Activated T-helper 9 cell treated with anti-CD3 and anti-CD28 coated beads, Interleukin-2, amount 50 U/mL, for 16 hours (primary cell): ENCODE data around the gene TTC23.
"Not testable (repeated sequence)": the region's sequence is repeated elsewhere in the genome, so short reads cannot be mapped to it uniquely, and the experiment has no call there.

Experiments
- DNase-seq: peaks from one replicate; pipeline ENCODE4 v3.0.0-alpha.2; 2020; ENCODE audit warnings: low read depth

Gene TTC23

DNA sequence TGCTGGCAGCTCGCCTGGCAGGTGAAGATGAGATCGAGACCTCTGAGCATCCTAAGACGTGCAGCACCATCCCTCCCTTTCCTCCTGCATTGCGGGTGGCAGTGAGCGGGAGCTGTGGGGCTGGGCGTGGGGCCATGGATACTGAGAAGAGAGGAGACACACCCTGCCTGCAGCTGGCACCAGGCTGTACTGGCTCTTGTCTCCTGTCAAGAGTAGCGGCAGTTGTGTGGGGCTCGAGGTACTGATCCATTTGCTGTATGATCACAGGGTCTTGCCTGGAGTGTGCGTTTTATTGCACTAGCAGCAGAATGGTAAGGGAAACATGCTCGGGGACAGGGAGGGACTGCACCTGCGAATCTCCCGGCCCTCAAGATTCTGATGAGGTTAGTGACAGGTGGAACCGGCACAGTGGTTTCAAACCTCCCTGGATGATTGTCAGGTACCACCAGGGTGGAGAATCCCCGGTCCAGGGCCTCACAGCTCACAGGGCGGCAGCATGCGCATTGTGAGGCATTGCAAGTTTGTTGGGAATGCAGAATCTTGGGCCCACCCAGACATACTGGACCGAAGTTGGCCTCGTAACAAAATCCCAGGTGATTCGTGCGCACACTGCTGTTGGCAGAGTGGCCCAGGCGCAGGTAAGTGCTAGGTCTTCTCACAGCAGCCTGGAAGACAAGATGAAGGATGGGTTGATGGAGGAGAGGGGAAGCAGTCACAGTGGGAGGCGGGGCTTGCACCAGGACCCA, 130.4 kb downstream of the TTC23 start:
- DNase-seq, result no peak

DNA sequence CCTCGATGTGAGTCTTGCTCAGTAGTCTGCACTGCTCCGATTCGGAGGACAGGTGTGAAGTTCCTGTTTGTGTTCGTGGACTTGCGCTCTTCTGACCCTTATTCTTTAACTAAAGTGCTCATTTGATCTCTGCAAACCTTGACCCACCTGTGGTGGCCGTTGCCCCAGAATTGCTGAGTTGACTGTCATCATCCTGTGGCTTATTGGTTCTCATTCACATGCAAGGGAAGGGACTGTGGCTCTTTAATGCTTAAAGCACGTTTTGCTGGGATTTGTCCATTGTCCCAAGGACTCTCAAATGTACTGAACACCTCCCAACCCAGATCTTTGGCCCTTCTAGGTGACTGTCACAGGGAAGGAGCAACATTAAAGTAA, 131.1 kb downstream of the TTC23 start:
- no peak for DNase-seq

DNA sequence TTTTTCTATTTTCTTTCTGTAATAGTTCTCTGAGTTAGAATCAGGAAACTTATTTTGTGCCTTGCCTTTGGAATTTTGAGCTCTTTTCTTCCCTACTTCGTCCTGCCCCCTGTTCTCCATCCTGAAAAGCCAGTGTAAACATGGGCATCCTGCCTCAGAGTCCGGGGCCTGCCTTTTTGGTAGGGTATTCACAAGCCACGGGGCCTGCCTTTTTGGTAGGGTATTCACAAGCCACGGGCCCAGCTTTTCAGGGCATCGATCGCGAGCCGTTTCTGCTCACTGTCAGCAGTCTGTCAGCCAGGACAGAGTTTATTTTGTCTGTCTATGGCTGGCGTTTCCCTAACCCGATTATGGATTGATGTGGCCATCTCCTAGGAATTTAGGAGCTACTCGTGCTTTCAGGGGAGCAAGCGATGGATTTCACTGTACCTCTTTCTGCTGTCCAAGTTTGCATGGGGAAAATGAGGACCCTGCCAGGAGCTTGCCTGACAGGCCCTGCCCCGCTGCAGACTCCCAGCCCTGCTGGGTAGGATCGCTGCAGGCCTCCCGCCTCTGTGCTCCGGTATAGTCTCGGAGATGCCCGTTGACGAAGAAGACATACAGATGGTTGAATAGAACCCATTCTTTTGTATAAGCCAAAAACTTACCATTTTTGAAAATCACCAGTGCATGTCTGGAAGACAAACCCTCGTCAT, 131.7 kb downstream of the TTC23 start:
- DNase-seq, result no peak

DNA sequence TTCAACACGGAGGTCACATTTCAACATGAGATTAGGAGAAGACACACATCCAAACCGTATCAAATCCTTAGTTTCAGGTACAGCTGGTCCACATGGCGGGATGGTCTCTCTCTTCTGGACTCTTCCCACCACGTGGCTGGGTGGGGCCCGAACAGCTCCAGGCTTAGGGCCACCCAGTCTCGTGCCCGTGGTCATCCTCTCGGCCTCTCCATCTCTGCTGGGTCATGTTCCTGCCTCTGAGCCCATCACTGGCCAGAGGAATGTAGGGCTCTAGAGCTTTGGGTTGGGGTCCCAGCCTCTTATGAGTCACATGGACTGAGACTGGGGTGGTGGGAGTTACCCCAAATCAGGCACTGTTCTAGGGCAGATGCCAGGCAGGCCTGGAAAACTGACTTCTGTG, 132.3 kb downstream of the TTC23 start:
- no peak for DNase-seq

DNA sequence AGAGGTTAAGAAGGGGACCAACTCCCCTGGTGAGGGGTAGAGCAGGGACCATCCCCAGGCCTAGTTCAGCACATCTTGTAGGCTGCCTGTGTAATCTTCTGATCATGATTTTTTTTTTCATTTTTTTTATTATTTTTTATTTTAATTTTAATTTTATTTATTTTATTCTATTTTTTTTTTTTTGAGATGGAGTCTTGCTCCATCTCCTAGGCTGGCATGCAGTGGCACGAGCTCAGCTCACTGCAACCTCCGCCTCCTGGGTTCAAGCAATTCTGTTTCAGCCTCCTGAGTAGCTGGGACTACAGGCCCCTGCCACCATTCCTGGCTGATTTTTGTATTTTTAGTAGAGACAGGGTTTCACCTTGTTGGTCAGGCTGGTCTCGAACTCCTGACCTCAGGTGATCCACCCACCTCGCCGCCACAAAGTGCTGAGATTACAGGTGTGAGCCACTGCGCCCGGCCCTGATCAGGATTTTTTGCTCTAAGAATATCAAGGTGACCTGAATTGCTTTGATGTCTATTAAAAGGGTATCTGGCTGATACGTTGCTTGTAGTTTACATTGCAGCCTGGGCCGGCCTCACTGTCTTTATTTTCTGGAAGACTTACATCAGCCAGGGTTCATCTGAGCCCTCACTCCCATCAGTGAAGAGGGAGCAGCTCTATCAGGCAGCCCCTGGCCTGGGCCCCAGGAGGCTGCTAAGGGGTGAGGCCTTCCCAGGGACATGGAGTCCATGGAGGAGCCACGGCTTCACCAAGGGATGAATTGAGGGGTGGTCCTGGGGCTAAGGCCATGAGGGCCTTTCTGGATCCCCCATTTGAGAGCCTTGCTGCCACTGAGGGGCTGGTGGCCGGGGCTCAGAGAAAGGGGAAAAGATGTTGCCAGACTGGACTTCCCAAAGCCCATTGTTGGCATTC, 133.8 kb downstream of the TTC23 start:
- no peak for DNase-seq

DNA sequence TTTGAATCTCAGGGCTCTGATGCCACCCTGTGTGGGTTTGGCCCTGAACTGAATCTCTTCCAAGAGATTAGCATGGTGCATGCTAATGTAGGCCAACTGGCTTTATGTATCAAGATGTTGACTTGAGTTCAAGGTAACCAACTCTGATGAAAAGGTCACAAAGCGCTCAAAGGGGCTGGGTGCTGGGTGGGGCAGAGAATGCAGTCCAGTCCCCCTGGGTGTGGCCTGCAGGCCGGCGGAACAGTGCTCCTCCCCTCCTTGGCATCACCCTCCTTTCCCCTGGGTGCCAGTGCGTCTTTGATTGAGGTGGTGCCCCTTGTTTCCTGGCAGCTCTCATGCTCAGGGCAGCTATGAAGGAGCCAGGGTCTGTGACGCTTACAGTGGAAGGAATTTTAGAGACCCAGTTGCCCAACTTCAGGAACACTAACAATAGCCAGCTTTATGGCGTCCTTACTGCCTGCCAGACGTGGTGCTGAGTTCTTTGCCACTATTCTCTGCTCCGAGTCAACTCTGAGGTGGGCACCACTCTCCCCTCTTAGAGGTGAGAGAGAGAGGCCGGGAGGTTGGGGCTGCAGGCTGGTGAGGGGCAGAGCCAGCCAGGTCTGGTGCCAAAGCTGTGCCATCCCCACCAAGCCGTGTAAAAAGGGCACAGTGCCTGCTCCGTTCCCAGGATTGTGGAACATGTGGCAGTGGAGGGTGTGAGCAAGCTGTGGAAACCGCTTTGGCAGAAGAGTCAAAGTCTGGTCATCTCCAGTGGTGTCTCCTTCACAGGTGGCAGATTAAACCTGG, 134.7 kb downstream of the TTC23 start:
- no peak for DNase-seq

DNA sequence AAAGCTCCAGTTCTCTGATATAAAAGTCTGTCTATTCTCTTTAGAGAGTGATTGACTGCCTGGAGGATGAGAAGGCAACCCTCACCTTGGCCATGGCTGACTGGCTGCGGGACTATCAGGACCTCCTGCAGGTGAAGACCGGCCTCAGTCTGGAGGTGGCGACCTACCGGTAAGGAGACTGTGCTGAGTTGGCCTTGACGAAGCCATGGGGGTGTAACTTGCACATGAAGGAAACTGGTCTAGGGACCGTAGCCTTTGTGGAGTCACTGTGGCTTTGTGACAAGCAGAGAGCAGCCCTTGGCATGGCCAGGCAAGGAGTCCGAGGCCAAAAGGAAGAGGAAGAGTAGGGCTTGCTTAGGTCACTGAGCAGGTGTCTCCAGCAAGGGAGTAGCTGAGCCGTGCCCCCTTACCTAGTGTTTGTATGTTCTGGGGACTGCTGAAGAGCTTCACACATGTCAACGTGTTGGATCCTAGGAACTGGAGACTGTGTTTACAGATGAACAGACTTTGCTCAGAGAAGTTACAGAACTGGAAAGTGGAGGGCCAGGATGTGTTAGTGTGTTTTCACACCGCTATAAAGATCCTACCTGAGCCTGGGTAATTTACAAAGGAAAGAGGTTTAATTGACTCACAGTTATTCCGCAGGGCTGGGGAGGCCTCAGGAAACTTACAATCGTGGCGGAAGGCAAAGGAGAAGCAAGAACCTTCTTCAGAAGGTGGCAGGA, 135.7 kb downstream of the TTC23 start:
- DNase-seq, result no peak

DNA sequence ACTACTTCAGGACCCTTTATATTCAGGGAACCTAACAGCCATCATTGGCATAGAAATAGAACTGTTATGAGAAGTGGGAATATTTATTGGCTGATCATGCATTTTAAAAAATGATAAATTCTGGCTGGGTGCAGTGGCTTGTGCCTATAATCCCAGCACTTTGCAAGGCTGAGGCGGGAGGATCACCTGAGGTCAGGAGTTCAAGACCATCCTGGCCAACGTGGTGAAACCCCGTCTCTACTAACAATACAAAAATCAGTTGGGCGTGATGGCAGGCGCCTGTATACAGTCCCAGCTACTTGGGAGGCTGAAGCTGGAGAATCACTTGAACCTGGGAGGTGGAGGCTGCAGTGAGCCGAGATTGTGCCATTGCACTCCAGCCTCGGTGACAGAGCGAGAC, 137.7 kb downstream of the TTC23 start:
- not testable (repeated sequence) for DNase-seq

DNA sequence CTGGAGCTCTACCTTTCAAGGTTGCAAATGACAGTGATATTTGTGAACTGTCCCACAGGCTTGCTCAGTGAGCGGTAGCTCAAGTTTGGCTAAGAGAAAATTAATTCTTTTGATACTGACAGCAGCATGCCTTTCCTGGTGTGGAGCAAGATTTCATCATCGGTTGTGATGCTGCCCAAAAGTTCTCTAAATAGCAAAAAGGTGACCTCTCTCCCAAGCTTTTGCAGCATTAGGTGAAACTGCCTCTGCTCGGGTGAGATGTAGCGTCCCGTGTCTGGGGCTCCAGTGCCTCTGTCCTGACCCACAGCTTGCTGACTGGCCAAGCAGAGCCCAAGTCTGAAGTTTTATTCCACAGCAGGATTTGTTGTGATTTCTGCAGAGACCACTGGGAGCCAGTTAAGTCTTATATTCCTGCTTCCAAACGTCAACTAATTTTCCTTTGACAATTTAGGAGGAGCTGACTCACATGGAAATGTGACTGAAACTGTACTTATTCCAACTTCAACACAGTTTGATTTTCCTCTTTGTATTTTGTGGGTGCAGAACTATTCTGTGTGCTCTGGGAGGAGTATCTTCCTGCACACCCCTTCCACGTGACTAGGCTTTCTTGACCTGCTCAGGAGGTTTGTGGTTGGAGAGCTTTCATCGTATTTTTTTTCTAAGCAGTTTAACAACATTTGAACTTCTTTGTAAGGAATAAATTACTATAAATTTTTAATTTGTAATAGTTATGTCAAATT, 138.6 kb downstream of the TTC23 start:
- no peak for DNase-seq

DNA sequence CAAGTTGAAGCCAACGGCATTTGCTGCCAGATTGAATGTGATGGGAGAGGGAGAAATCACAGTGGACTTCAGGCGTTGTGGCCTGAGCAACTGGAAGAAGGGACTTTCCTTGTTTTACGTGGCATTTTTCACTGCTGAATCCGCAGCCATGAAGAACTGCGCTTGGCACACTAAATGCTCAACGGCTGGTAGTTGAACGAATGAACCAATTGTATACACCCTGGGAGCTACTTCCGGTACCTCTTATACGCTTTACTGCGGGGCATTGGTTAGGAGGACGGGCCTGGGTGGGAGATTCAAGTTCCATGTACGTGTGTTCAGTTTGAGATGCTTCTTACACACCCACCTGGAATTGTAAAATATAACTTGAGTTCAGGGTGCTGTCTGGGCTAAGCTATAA, 139.3 kb downstream of the TTC23 start:
- DNase-seq, result no peak

DNA sequence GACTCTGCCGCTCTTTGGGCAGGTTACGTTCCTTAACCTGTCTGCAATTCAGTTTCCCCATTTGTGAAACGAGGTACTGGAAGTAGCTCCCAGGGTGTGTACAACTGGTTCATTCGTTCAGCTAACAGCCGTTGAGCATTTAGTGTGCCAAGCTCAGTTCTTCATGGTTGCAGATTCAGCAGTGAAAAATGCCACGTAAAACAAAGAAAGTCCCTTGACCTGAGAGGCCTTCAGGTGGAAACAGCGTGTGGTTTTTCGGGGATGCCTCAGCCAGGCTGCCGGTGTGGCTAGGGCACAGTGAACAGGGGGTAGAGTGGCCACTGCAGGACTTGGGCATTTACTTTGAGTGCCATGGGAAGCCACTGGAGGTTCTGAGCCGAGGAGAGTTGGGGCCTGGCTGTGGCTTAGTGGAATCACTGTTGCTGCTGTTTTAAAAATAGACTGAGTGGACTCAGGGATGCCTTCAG, 139.8 kb downstream of the TTC23 start:
- DNase-seq, result no peak

DNA sequence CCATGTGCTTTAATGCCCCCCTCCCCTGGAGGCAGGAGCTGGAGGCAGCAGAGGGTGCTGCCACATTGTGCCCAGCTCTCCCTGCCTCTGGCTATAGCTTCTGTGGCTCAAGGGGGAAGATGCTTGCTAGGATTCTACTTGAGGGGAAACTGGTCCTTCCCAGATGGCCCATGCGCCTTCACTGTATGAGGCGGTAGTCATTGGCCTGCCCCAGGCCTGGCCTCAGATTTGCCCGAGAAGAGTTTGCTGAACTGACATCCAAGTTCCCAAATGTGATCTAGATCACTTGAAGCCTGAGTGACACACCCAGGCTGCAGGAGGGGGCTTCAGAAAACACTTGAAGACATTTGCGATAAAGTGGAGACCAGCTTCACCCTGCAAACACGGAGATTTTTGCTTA, 140.4 kb downstream of the TTC23 start:
- DNase-seq, result no peak

DNA sequence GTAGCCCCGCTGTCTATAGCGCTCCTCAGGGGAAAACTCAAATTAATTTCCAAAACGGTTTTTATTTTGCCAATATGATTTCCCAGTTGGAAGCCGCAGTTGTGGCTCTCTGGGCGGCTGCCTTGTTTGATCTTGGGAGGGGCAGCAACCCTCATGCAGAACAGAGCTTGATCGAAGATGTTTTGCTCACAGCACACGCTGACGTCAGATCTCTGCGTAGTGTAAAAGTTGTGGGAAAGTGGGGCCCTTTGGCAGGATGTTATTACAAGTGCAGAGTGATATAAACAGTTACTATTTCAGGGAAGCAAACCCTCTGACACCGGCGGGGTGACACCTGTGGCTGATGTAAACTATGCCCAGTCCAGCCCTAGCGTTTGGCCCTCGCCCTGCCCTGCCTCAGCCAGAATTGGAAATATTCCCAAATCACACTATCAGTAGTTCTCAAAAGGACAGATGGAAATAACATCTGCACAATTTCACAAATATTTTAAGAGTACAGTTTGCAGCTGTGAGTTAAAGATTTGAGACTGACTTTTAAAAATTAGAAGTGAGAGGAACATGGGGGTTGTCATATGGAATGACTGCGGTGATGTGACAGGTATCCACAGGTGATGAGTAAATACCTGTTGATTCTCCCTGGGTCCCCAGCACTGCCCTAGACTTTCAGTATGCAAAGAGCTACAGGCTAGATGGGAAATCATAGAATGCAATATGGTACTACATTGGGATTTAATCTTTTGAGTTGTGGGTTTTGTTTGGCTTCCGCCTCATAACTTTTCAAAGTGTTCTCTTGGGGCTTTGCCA, 142.8 kb downstream of the TTC23 start:
- DNase-seq, result no peak

DNA sequence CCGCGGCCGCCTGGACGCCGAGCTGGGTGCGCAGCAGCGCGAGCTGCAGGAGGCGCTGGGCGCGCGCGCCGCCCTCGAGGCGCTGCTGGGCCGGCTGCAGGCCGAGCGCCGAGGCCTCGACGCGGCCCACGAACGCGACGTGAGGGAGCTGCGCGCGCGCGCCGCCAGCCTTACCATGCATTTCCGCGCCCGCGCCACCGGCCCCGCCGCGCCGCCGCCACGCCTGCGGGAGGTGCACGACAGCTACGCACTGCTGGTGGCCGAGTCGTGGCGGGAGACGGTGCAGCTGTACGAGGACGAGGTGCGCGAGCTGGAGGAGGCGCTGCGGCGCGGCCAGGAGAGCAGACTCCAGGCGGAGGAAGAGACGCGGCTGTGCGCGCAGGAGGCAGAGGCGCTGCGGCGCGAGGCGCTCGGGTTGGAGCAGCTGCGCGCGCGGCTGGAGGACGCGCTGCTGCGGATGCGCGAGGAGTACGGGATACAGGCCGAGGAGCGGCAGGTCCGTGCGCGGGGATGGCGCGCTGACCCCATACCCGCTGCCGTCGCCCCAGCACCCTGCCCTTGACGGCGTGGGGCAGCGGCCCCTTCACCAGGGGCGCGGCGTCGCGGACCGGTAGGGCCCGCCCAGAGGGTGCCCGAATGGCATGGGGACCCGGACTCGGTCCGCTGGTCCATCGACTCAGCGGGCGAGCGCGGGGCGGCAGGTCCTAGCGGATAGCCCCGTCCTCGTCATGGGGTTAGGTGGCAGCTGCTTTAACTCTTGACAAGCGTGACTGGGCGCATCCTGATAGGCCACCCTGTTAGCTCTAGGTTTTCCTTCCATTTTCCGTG, 143.7 kb downstream of the TTC23 start:
- DNase-seq, result no peak

DNA sequence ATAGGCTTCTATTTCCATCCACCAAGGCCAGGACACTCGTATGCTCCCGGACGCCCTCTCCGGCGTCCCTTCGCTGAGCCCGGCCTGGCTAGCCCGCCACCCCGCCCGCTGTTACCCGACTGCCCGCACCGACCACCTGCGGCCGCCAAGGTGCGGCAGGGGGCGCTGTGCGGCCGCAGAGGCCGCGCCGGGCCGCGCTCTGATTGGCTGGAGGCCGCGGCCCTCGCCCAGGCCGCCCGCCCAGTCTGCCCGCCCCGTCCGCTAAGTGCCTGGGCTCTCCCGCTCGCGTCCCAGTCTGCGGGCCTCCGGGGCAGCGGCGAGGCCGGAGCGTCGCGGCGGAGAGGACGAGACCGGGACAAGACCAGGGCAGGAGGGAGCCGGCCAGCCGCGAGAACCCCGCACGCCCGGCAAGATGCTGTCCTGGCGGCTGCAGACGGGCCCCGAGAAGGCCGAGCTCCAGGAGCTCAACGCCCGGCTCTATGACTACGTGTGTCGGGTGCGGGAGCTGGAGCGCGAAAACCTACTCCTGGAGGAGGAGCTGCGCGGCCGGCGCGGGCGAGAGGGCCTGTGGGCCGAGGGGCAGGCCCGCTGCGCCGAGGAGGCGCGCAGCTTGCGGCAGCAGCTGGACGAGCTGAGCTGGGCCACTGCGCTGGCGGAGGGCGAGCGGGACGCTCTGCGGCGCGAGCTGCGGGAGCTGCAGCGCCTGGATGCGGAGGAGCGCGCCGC, 144.4 kb downstream of the TTC23 start, which contains the start of gene SYNM:
Gene SYNM (plus strand): TSS at position 293 of the 726 bp plus-strand sequence. CDS start 120 bp downstream, at position 413.
- DNase-seq, result no peak

DNA sequence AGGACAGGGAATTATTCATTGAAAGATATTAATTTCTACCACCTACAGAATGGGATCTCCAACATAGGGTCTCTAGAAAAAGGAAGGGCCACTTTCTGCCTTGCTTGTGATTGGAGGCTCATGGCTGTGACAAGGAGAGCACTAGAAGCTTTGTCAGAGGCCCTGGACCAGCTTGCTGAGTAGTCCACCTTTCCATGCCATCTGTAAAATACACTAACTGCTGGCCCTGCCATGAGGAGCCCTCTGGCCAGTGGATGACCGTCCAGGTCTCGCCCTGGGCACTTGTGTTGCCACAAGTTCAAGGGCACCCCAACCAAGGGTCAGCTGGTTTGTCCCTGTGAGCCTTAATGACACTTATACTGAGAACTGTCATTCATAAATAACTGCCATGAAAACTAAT, 146.1 kb downstream of the TTC23 start:
- no peak for DNase-seq

DNA sequence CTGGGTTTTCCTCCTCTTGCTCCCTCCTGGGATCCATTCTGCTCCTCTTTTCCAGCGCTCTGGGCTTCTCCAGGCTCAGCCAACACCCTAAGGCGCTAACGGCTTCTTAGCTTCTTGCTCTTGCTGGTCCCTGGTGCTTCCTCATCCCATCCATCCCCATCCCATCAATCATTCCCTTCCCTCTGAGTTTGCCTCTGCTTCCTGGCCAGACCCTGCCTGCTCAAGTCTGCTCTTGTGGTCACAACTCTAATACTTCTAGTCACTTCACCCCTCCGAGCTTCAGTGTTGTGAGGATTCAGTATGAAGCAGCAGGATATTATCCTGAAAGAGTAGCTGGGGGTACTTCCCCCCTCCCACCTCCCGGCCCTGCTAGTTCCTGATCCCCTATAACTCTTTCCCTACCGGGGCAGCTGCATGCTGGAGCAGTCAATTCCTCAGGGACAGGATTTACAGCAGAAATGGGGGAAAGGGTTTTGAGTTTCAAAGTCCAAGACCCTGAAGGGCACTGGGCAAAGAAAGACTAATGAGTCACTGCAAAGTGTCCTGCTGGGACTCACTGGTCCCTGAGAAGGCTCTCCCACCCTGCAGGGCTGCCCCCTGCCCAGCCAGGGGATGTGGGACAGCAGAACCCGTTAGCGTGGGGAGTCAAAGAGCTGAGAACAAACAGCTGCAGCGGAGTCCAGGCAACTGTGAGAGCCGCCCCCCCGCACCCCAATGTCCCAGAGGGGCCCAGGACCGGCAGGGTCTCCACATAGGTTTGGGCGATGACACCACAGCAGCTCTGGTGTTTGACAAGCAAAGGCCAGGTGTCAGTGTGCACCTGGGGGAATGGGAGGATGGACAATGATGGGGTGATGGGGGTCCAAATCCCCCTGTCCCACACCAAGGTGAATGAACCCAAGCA, 146.8 kb downstream of the TTC23 start:
- DNase-seq, result no peak
